ENCODE results near the gene NFU1. TPM values are rescaled to one million over a fixed set of nuclear protein-coding genes. Genes with fewer than 3 reads are reported as not detected.

The NFU1 gene
- total RNA-seq, 2 donors from 2014 or later, result 40.0 to 61.2 TPM

GRCh38 chr2:69395866-69396265 lies 41.4 kb downstream of the NFU1 start:
- no peaks in the 10 kb centered on the region for H3K27me3 Mint-ChIP-seq (ENCODE audit: low read depth)
- H3K9me3 Mint-ChIP-seq, result no peaks in the 10 kb centered on the region
- H3K27ac Mint-ChIP-seq, result no peak overlapping the region
- H3K36me3 Mint-ChIP-seq (ENCODE audit: insufficient read depth in 2 of 2), result peaks cover 3 to 13% of the 10 kb centered on the region in 2 donors
- no peak for DNase-seq
- H3K4me3 Mint-ChIP-seq, result no peak overlapping the region
- no peak for ATAC-seq (replicated peaks in 1 of 2)
- H3K4me1 Mint-ChIP-seq (ENCODE audit: low read depth), result peaks cover 6% of the 10 kb centered on the region

GRCh38 chr2:69393963-69394362 lies 43.3 kb downstream of the NFU1 start:
- no peak overlapping the region for H3K27ac Mint-ChIP-seq

DNA sequence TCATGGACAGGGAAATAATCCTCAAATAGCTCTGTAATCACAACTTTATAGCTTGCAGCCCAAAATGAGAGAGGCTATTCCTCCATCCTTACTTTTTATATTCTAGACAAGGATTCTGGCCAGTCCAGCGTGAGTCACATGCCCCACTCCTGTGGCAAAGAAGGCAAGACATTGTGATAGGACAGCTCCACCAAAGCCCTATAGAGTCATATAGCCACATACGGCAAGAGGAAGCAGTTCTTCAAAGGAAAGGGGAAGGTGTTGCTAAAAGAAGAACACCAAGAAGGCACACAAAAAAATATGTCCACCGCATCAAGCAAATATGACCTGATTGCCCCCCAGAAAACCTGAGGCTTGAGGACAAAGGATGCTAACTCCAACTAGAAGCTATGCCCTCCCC lies 46.8 kb downstream of the NFU1 start:
- Mint-ChIP-seq H3K9me3 (no peaks in the 10 kb centered on the region), H3K36me3 (ENCODE audit: insufficient read depth in 2 of 2) (peaks cover 0 to 4% of the 10 kb centered on the region in 2 donors), H3K27me3 (ENCODE audit: low read depth) (no peaks in the 10 kb centered on the region), H3K27ac (no peak overlapping the region), H3K4me1 (ENCODE audit: low read depth) (peaks cover 28% of the 10 kb centered on the region), H3K4me3 (no peak overlapping the region)
- ATAC-seq (replicated peaks in 1 of 2), result no peak
- DNase-seq, result no peak

More at GRCh38 chr2:69393963-69394362, 43.3 kb downstream of the NFU1 start:
- no peak overlapping the region for H3K4me3 Mint-ChIP-seq
- H3K27me3 Mint-ChIP-seq (ENCODE audit: low read depth), result no peaks in the 10 kb centered on the region
- no peaks in the 10 kb centered on the region for H3K9me3 Mint-ChIP-seq
- H3K36me3 Mint-ChIP-seq (ENCODE audit: insufficient read depth in 2 of 2), result peaks cover 0 to 6% of the 10 kb centered on the region in 2 donors
- ATAC-seq (replicated peaks in 1 of 2) (peak in 1 of 2 donors; percentile 29), DNase-seq (no peak)
- peaks cover 6% of the 10 kb centered on the region for H3K4me1 Mint-ChIP-seq (ENCODE audit: low read depth)

GRCh38 chr2:69390001-69390400 lies 47.2 kb downstream of the NFU1 start:
- ATAC-seq (replicated peaks in 1 of 2) (no peak), DNase-seq (no peak)
- H3K27me3 Mint-ChIP-seq (ENCODE audit: low read depth), result no peaks in the 10 kb centered on the region
- H3K9me3 Mint-ChIP-seq, result no peaks in the 10 kb centered on the region
- peaks cover 30% of the 10 kb centered on the region for H3K4me1 Mint-ChIP-seq (ENCODE audit: low read depth)
- no peak overlapping the region for H3K4me3 Mint-ChIP-seq
- peaks cover 0 to 4% of the 10 kb centered on the region in 2 donors for H3K36me3 Mint-ChIP-seq (ENCODE audit: insufficient read depth in 2 of 2)
- H3K27ac Mint-ChIP-seq, result no peak overlapping the region

DNA sequence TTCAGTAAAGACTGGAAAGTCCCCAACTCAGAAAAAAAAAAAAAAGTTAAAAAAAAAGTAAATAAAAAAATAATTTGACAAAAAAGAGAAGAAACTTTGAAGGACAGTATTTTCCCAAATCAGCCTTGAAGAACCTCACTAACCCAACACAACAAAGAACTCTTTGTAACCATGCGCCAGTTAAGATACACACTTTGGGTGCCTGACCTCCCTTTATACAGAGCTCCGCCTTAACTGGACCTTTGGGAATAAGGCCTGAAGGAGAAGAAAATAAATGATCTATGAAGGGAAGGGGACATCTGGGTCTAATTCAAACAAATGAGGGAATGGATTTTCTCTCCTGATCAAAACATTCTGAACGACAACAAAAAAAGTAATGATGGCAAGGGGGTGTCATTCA lies 48.0 kb downstream of the NFU1 start:
- Mint-ChIP-seq H3K4me3 (no peak overlapping the region), H3K27me3 (ENCODE audit: low read depth) (no peaks in the 10 kb centered on the region), H3K27ac (no peak overlapping the region), H3K9me3 (no peaks in the 10 kb centered on the region), H3K4me1 (ENCODE audit: low read depth) (peaks cover 33% of the 10 kb centered on the region), H3K36me3 (ENCODE audit: insufficient read depth in 2 of 2) (no peaks in the 10 kb centered on the region)
- DNase-seq (no peak), ATAC-seq (replicated peaks in 1 of 2) (no peak)

DNA sequence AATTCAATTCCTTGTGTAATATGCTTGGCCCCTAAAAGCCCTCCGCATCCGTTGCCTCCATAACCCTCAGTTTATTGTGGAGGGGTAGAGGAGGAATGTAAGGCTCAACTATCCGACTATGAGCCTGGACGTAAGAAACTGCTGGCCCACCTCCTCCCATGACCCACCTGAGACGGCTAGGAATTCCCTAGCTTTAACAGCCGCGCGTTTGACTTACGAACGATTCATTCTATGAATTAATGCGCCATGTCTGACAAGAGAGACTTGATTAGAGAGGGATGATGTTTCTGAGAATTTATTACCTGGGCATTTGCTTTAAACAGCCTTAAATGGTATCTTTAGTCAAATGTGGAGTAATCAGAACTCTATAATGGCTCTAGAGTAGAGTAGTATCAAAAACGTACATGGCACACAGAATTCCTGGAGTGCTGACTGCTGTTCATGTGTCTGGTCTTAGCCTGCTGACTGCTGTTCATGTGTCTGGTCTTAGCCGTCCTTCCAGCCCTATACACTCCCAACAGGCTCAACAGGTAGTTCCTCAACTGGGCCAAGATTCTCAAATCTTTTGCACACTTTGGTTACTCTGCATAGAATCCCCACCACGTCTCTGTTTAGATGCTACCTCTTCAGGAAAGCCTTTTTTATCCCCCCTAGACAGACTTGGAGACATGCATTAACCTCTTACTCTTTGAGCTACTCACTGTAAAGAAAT lies 49.3 kb downstream of the NFU1 start:
- Mint-ChIP-seq H3K36me3 (ENCODE audit: insufficient read depth in 2 of 2) (no peaks in the 10 kb centered on the region), H3K4me1 (ENCODE audit: low read depth) (peaks cover 41% of the 10 kb centered on the region), H3K9me3 (no peaks in the 10 kb centered on the region), H3K27ac (no peak overlapping the region), H3K4me3 (peak overlapping the region; percentile 86 to 91), H3K27me3 (ENCODE audit: low read depth) (no peaks in the 10 kb centered on the region)
- DNase-seq (no peak), ATAC-seq (replicated peaks in 1 of 2) (no peak)

GRCh38 chr2:69386789-69387734 lies 50.2 kb downstream of the NFU1 start, which contains the start of gene GFPT1:
Gene GFPT1 (minus strand): TSS chr2:69387227. CDS start chr2:69387071, 156 bp downstream.
- no peaks in the 10 kb centered on the region for H3K9me3 Mint-ChIP-seq
- peak within 1 kb of the TSS; percentile 86 to 91 for H3K4me3 Mint-ChIP-seq
- DNase-seq (peak; percentile 95 to 98), ATAC-seq (replicated peaks in 1 of 2) (peak; percentile 95 to 97)
- H3K4me1 Mint-ChIP-seq (ENCODE audit: low read depth), result peaks cover 50% of the 10 kb centered on the region
- no peaks in the 10 kb centered on the region for H3K27me3 Mint-ChIP-seq (ENCODE audit: low read depth)
- H3K36me3 Mint-ChIP-seq (ENCODE audit: insufficient read depth in 2 of 2), result no peaks in the 10 kb centered on the region
- peak within 1 kb of the TSS; percentile 91 for H3K27ac Mint-ChIP-seq

DNA sequence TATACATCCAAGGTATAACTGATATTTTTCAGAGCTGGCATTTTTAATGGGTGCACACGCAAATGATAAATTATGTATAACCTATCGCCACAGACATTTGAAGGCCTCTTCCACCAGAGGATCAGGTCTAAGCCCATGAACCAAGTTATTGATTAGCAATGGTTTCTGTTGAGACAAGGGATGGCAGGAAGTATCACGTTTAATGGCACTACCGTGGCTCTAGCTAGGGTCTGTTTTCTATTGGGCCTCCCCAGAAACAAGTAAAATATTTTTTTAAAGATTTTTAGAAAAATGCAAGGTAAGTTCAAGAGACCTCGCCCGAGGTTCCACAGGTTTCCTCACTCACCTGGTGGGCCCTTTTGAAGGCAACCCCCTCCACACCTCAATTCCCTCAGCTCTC lies 50.9 kb downstream of the NFU1 start:
- H3K27ac Mint-ChIP-seq, result peak overlapping the region; percentile 91
- ATAC-seq (replicated peaks in 1 of 2) (no peak), DNase-seq (no peak)
- H3K4me3 Mint-ChIP-seq, result peak overlapping the region; percentile 86 to 91
- peaks cover 0 to 2% of the 10 kb centered on the region in 2 donors for H3K36me3 Mint-ChIP-seq (ENCODE audit: insufficient read depth in 2 of 2)
- H3K9me3 Mint-ChIP-seq, result no peaks in the 10 kb centered on the region
- no peaks in the 10 kb centered on the region for H3K27me3 Mint-ChIP-seq (ENCODE audit: low read depth)
- peaks cover 57% of the 10 kb centered on the region for H3K4me1 Mint-ChIP-seq (ENCODE audit: low read depth)

GRCh38 chr2:69385443-69386151 lies 51.6 kb downstream of the NFU1 start:
- ATAC-seq (replicated peaks in 1 of 2) (no peak), DNase-seq (no peak)
- Mint-ChIP-seq H3K36me3 (ENCODE audit: insufficient read depth in 2 of 2) (peaks cover 0 to 4% of the 10 kb centered on the region in 2 donors), H3K27me3 (ENCODE audit: low read depth) (no peaks in the 10 kb centered on the region), H3K4me3 (peak overlapping the region; percentile 86 to 91), H3K27ac (peak overlapping the region; percentile 91), H3K4me1 (ENCODE audit: low read depth) (peaks cover 65% of the 10 kb centered on the region), H3K9me3 (no peaks in the 10 kb centered on the region)

GRCh38 chr2:69384618-69385081 lies 52.6 kb downstream of the NFU1 start:
- Mint-ChIP-seq H3K4me3 (peak overlapping the region; percentile 26 to 40), H3K9me3 (no peaks in the 10 kb centered on the region), H3K4me1 (ENCODE audit: low read depth) (peaks cover 69% of the 10 kb centered on the region), H3K27me3 (ENCODE audit: low read depth) (no peaks in the 10 kb centered on the region), H3K27ac (peak overlapping the region; percentile 50), H3K36me3 (ENCODE audit: insufficient read depth in 2 of 2) (peaks cover 0 to 4% of the 10 kb centered on the region in 2 donors)
- no peak for ATAC-seq (replicated peaks in 1 of 2)
- no peak for DNase-seq

DNA sequence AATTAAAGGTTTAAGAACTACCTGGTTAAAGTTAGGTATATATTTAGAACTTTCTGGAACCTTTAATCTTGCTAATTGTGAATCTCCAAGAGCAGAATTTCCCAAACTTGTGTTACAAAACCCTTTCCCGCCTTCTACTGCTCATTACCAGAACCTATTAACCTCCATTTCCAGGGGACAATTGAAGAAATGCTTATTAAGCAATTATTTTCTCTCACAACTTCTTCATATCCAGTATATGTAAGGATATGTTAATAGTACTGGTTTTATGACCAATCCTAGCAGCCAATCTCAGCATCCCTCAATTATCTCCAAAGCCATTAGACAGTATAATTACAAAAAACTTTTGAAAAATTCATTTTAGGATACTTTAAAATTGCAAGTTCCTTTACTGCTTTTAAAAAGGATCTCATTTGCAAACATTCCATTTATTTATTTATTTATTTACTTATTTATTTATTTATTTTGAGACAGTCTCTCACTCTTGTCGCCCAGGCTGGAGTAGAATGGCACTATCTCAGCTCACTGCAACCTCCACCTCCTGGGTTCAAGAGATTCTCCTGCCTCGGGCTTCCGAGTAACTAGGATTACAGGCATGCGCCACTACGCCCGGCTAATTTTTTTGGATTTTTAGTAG lies 53.9 kb downstream of the NFU1 start:
- Mint-ChIP-seq H3K27me3 (ENCODE audit: low read depth) (no peaks in the 10 kb centered on the region), H3K9me3 (no peaks in the 10 kb centered on the region), H3K27ac (peak overlapping the region; percentile 16), H3K4me1 (ENCODE audit: low read depth) (peaks cover 66% of the 10 kb centered on the region), H3K36me3 (ENCODE audit: insufficient read depth in 2 of 2) (peaks cover 0 to 4% of the 10 kb centered on the region in 2 donors), H3K4me3 (peak overlapping the region in 1 of 2 donors; percentile 34)
- DNase-seq (no peak), ATAC-seq (replicated peaks in 1 of 2) (no peak)

DNA sequence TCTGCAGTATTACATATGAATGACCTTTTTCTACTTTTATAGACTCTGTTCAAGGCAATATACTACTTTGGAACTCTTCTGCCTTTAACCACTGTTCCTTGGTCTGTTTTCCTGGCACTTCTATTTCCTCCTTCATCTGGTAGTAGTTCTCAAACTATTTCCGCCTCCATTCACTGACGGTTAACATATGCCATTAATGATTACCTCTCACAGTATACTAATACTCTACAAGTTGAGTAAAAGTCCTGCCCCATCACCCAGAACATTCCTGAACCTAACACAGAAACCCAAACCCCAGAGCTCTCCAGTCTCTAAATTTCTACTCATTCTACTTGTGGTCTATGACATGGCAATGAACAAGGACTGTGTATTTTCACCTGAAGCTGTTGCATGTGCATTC lies 54.7 kb downstream of the NFU1 start:
- H3K27me3 Mint-ChIP-seq (ENCODE audit: low read depth), result no peaks in the 10 kb centered on the region
- H3K4me3 Mint-ChIP-seq, result peak overlapping the region in 1 of 2 donors; percentile 34
- no peak for DNase-seq
- H3K9me3 Mint-ChIP-seq, result no peaks in the 10 kb centered on the region
- no peak for ATAC-seq (replicated peaks in 1 of 2)
- H3K27ac Mint-ChIP-seq, result peak overlapping the region; percentile 67
- peaks cover 0 to 4% of the 10 kb centered on the region in 2 donors for H3K36me3 Mint-ChIP-seq (ENCODE audit: insufficient read depth in 2 of 2)
- peaks cover 59% of the 10 kb centered on the region for H3K4me1 Mint-ChIP-seq (ENCODE audit: low read depth)

Measured in activated T-cell treated with anti-CD3 and anti-CD28 coated beads, Interleukin-2, amount 50 U/mL, for 72 hours (primary cell).